HG02973 (cell line): ENCODE data around the gene UBE2D2.

ENCODE experiments used
- ATAC-seq: cut with Tn5 transposase; IDR thresholded peaks from one replicate; pipeline ENCODE4 v1.9.1; 2021; ENCODE audit warnings: moderate library complexity; ENCODE audit not compliant: unreplicated experiment

UBE2D2 gene

GRCh38 chr5:139671096-139671841 lies 110.1 kb downstream of the UBE2D2 start:
- ATAC-seq: no peak

GRCh38 chr5:139675213-139675612 lies 114.1 kb downstream of the UBE2D2 start:
- no peak for ATAC-seq

GRCh38 chr5:139675825-139676224 lies 114.7 kb downstream of the UBE2D2 start:
- ATAC-seq: no peak

GRCh38 chr5:139676406-139676805 lies 115.3 kb downstream of the UBE2D2 start:
- no peak for ATAC-seq

GRCh38 chr5:139676951-139677735 lies 116.0 kb downstream of the UBE2D2 start:
- ATAC-seq: no peak
